GM10266 (cell line): ENCODE results near the gene ERN1.
"Not testable (repeated sequence)": the region's sequence is repeated elsewhere in the genome, so short reads cannot be mapped to it uniquely, and the experiment has no call there.

ENCODE experiments used
- DNase-seq: peaks from one replicate; pipeline ENCODE4 v3.0.0; 2012; ENCODE audit errors: extremely low spot score
- CTCF ChIP-seq: IDR thresholded peaks from 2 replicates; pipeline ENCODE4 v1.5.1; 2012; ENCODE audit warnings: mild to moderate bottlenecking, low read depth; ENCODE audit not compliant: control insufficient read depth, insufficient read depth; ENCODE audit errors: missing control alignments

Gene ERN1

GRCh38 chr17:64008830-64009229 is 121.1 kb downstream of the ERN1 start:
- DNase-seq: no peak
- no peak for TF ChIP-seq CTCF

- no peak for TF ChIP-seq CTCF
- DNase-seq: no peak
Measured at GRCh38 chr17:64008346-64008745, 121.6 kb downstream of the ERN1 start.

GRCh38 chr17:64007838-64008282 is 122.1 kb downstream of the ERN1 start:
- no peak for TF ChIP-seq CTCF
- no peak for DNase-seq

GRCh38 chr17:64007089-64007837 is 122.7 kb downstream of the ERN1 start:
- DNase-seq: not testable (repeated sequence)

GRCh38 chr17:64006361-64007088 is 123.4 kb downstream of the ERN1 start:
- TF ChIP-seq CTCF: no peak
- DNase-seq: no peak

- TF ChIP-seq CTCF: no peak
Measured at GRCh38 chr17:64005734-64006167, 124.2 kb downstream of the ERN1 start.

GRCh38 chr17:64004903-64005733 is 124.8 kb downstream of the ERN1 start:
- no peak for DNase-seq
- no peak for TF ChIP-seq CTCF

More at GRCh38 chr17:64005734-64006167, 124.2 kb downstream of the ERN1 start:
- DNase-seq: no peak
